ENCODE measurements around the gene GUCY1A2. TPM values are rescaled to one million over a fixed set of nuclear protein-coding genes. Genes with fewer than 3 reads are reported as not detected.
"Not testable (repeated sequence)": the region's sequence is repeated elsewhere in the genome, so short reads cannot be mapped to it uniquely, and the experiment has no call there.

The GUCY1A2 gene, protein sequence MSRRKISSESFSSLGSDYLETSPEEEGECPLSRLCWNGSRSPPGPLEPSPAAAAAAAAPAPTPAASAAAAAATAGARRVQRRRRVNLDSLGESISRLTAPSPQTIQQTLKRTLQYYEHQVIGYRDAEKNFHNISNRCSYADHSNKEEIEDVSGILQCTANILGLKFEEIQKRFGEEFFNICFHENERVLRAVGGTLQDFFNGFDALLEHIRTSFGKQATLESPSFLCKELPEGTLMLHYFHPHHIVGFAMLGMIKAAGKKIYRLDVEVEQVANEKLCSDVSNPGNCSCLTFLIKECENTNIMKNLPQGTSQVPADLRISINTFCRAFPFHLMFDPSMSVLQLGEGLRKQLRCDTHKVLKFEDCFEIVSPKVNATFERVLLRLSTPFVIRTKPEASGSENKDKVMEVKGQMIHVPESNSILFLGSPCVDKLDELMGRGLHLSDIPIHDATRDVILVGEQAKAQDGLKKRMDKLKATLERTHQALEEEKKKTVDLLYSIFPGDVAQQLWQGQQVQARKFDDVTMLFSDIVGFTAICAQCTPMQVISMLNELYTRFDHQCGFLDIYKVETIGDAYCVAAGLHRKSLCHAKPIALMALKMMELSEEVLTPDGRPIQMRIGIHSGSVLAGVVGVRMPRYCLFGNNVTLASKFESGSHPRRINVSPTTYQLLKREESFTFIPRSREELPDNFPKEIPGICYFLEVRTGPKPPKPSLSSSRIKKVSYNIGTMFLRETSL
- total RNA-seq (2014; rRNA removed; shearing (Covaris generic)) (0.54 and 1.6 TPM in 2 replicates), polyA plus RNA-seq (2016; fragmentation: Nextera tagmentation; extraction: Ambion mirVana) (0.15 and 0.22 TPM in 2 replicates)

DNA sequence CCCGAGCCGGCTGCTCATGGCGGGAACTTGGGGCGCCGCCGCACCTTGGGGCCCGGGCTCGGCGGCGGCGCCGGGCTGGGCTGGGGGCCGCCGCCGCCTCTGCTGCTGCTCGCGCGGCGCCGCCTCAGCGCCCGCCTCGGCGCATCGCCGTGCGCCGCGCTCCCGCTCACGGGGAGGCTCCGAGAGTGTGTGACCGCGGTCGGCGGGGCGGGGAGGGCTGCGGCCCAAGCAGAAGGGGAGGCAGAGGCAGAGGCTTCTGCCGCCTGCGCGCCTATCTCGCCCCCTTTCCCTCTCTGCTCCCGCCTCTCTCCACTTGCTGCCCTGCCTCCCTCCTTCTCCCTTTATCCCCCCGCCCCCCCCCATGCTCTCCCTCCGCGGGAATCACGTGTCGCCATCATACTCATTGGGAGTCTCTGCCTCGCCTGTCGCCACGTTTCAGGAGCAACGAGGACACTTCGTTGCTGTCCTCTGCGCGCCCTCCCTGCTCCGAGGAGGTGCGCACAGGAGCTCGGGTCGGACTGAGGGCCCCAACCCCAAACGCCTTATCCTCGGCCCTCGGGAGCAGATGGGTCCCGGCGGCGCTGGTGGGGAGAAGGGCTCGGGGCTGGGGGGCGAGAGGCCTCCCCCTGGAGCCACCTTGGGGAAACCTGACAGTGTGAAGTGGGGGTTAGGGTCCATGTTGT, at the start of gene GUCY1A2:
Gene GUCY1A2 (minus strand): TSS at position 258 of the 683 bp plus-strand sequence. CDS start 421 bp downstream, outside the sequence.
- Histone ChIP-seq H3K79me2 (ENCODE audit: insufficient read depth) (no peaks in the 10 kb centered on the region), H3K4me3 (peak within 1 kb of the TSS; percentile 77), H3F3A (ENCODE audit: insufficient read depth) (no peaks in the 10 kb centered on the region), H4K20me1 (ENCODE audit: insufficient read depth) (no peaks in the 10 kb centered on the region), H3K27ac (no peak within 1 kb of the TSS), H3K9me2 (ENCODE audit: insufficient read depth) (no peaks in the 10 kb centered on the region), H3K4me2 (ENCODE audit: unreplicated experiment) (peak within 1 kb of the TSS; percentile 81), H2AFZ (peak within 1 kb of the TSS; percentile 69), H3K36me3 (ENCODE audit: low read depth) (no peaks in the 10 kb centered on the region), H3K4me1 (ENCODE audit: insufficient read depth) (no peaks in the 10 kb centered on the region), H3K9ac (peak within 1 kb of the TSS; percentile 27; the same call in 1 of the 2 replicates), H3K27me3 (replicated peaks; ENCODE audit: insufficient read depth) (peaks cover 51% of the 10 kb centered on the region), H3K9me3 (ENCODE audit: low read depth) (no peaks in the 10 kb centered on the region)
- peak; percentile 42 for DNase-seq
- TF ChIP-seq EZH2phosphoT487 (IDR thresholded peaks at IDR 0.05; ENCODE audit: insufficient read depth, low read depth) (no peak), EZH2 (IDR thresholded peaks at IDR 0.05; ENCODE audit: insufficient read depth, poor library complexity, severe bottlenecking) (peak; percentile 28)
- WGBS, 2 experiments (ENCODE audit: low coverage in 1 of 2, low lambda C conversion rate in 2 of 2, missing lambda C conversion rate in 2 of 2): 2 to 3% methylated on average over 28 to 35 of the region's 67 CpGs
- in situ Hi-C loops (cut with MboI): loop anchor here (10.0 to 25.0 kb wide), 2 partner anchors 294 to 856 kb away; no protein-coding TSS in a partner anchor

DNA sequence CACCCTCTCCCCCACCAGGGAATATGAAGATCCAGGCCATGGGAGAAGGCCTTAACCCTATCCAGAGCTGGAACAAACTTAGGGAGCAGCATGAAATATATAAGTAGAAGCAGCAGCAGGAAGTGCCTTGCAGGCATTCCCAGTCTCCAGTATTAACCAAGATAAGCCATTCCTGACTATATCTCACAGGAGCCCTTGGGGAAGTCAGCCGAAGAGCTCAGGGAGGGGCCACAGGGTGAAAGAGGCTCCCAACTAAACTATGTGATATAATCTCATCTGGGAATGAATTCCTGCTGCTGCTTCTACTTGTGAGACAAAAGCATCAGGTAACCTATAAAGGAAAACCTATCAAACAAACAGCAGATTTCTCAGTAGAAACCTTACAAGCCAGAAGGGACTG, 36.1 kb upstream of the GUCY1A2 start:
- no peaks in the 10 kb centered on the region for H3K9me2 ChIP-seq (ENCODE audit: insufficient read depth)
- H3K9me3 ChIP-seq (ENCODE audit: low read depth): no peaks in the 10 kb centered on the region
- no peak overlapping the region for H3K4me2 ChIP-seq (ENCODE audit: unreplicated experiment)
- 0 out of 2 replicates have a peak, but pooled peaks cover 7% of the 10 kb centered on the region for H3K27me3 ChIP-seq (replicated peaks; ENCODE audit: insufficient read depth)
- no peaks in the 10 kb centered on the region for H3K79me2 ChIP-seq (ENCODE audit: insufficient read depth)
- no peaks in the 10 kb centered on the region for H3K4me1 ChIP-seq (ENCODE audit: insufficient read depth)
- no peak overlapping the region for H2AFZ ChIP-seq
- H3K4me3 ChIP-seq: no peak overlapping the region
- no peak overlapping the region for H3K27ac ChIP-seq
- H4K20me1 ChIP-seq (ENCODE audit: insufficient read depth): no peaks in the 10 kb centered on the region
- in situ Hi-C loops (cut with MboI): no loop called here
- no peaks in the 10 kb centered on the region for H3F3A ChIP-seq (ENCODE audit: insufficient read depth)
- no peak for TF ChIP-seq EZH2phosphoT487 (IDR thresholded peaks at IDR 0.05; ENCODE audit: insufficient read depth, low read depth)
- no peak for TF ChIP-seq EZH2 (IDR thresholded peaks at IDR 0.05; ENCODE audit: insufficient read depth, poor library complexity, severe bottlenecking)
- no peak overlapping the region for H3K9ac ChIP-seq
- 5 to 30% methylated on average over 1 of the region's 1 CpG for WGBS, 2 experiments (ENCODE audit: low coverage in 1 of 2, low lambda C conversion rate in 2 of 2, missing lambda C conversion rate in 2 of 2)
- no peaks in the 10 kb centered on the region for H3K36me3 ChIP-seq (ENCODE audit: low read depth)
- no peak for DNase-seq

DNA sequence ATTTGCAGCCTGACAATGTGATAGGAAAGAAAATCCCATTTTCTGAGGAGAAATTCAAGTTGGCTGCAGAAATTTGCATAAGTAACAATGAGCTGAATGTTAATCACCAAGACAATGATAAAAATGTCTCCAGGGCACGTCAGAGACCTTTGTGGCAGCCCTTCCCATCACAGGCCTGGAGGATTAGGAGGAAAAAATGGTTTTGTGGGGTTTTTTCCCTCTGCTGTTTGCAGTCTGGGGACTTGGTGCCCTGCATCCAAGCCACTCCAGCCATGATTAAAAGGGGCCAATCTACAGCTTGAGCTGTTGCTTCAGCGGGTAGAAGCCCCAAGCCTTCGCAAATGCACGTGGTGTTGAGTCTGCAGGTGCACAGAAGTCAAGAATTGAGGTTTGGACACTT, 33.1 kb upstream of the GUCY1A2 start:
- 11 to 14% methylated on average over 4 of the region's 4 CpGs for WGBS, 2 experiments (ENCODE audit: low coverage in 1 of 2, low lambda C conversion rate in 2 of 2, missing lambda C conversion rate in 2 of 2)
- H3K9me3 ChIP-seq (ENCODE audit: low read depth); H3F3A ChIP-seq (ENCODE audit: insufficient read depth); H3K79me2 ChIP-seq (ENCODE audit: insufficient read depth); H3K4me3 ChIP-seq; H3K9ac ChIP-seq; H3K36me3 ChIP-seq (ENCODE audit: low read depth); DNase-seq; H2AFZ ChIP-seq; in situ Hi-C loops (cut with MboI); H4K20me1 ChIP-seq (ENCODE audit: insufficient read depth); H3K4me1 ChIP-seq (ENCODE audit: insufficient read depth); H3K9me2 ChIP-seq (ENCODE audit: insufficient read depth); H3K27ac ChIP-seq; H3K4me2 ChIP-seq (ENCODE audit: unreplicated experiment): not testable (repeated sequence)
- H3K27me3 ChIP-seq (replicated peaks; ENCODE audit: insufficient read depth): peaks cover 23% of the 10 kb centered on the region

DNA sequence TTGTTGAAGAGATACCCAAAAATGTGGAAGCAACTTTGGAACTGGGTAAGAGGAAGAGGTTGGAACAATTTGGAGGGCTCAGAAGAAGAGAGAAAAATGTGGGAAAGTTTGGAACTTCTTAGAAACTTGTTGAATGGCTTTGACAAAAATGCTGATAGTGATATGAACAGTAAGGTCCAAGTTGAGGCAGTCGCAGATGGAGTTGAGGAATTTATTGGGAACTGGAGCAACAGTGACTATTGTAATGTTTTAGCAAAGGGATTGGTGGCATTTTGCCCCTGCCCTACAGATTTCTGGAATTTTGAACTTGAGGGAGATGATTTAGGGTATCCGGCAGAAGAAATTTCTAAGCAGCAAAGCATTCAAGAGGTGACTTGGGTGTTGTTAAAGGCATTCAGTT, 32.6 kb upstream of the GUCY1A2 start:
- H2AFZ ChIP-seq; H4K20me1 ChIP-seq (ENCODE audit: insufficient read depth); H3K9me2 ChIP-seq (ENCODE audit: insufficient read depth); in situ Hi-C loops (cut with MboI); H3F3A ChIP-seq (ENCODE audit: insufficient read depth); H3K4me1 ChIP-seq (ENCODE audit: insufficient read depth); H3K9ac ChIP-seq; H3K9me3 ChIP-seq (ENCODE audit: low read depth); H3K36me3 ChIP-seq (ENCODE audit: low read depth); DNase-seq; H3K4me2 ChIP-seq (ENCODE audit: unreplicated experiment); H3K79me2 ChIP-seq (ENCODE audit: insufficient read depth); H3K4me3 ChIP-seq; H3K27ac ChIP-seq: not testable (repeated sequence)
- peaks cover 28% of the 10 kb centered on the region for H3K27me3 ChIP-seq (replicated peaks; ENCODE audit: insufficient read depth)
- 50 to 57% methylated on average over 2 of the region's 2 CpGs for WGBS, 2 experiments (ENCODE audit: low coverage in 1 of 2, low lambda C conversion rate in 2 of 2, missing lambda C conversion rate in 2 of 2)

All from GM23248 (cell line).